GM18526 (cell line): Measurements from ENCODE around the gene UBXN6.

Source experiments
- POLR2A ChIP-seq: IDR thresholded peaks from 3 replicates; pipeline ENCODE4 v1.6.1; 2011; ENCODE audit not compliant: insufficient read length; ENCODE audit errors: extremely low read depth

UBXN6 gene

DNA sequence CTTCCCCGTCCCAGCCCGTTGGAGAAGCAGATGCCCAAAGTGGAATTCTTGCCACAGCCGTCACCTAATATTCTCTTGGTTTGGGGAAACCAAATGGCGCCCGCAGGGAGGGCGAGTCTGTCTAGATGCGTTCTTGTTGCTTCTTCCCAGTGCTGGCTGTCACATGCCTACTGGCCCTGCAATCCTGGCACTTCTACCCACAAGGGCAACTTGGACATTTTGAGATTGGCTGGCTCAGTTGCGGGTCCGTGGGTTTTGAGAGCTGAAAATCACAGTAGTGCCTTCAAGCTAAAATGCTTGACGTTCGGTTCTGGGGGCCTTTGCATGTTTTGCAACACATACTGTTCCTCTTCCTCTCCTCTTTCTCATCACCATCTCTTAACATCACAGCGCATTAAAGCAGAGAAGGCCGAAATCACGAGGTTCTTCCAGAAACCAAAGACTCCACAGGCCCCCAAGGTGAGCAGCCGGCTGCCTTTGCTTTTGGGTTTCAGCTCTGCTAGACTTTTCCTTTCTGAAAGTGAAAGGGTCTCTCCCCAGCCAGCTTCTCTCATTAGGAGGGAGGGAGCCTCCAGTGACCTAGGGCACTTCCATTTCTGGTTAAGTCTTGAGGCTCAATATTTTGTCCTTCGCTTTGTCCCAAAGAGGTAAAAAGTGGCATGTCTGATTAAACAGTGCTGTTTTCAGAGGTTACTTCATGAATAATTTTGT, 34.0 kb downstream of the UBXN6 start:
- no peak for TF ChIP-seq POLR2A

DNA sequence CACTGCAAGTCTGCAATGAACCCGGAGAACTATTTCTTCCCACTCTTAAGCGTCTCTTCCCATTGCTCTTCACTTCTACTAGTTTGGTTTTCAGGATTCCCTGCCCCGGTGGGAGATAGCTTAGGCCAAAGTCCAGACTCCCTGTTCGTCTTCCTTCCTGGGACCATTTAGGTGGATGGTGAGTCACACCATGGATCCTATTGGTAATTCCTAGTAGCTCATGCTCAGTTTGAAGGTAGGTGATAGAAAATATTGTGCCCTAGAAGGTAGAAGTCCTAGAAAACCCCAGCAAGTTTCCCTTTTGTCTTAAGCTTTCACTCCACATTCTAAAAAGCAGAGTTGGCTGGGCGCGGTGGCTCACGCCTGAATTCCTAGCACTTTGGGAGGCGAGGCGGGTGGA, 41.3 kb downstream of the UBXN6 start:
- no peak for TF ChIP-seq POLR2A

DNA sequence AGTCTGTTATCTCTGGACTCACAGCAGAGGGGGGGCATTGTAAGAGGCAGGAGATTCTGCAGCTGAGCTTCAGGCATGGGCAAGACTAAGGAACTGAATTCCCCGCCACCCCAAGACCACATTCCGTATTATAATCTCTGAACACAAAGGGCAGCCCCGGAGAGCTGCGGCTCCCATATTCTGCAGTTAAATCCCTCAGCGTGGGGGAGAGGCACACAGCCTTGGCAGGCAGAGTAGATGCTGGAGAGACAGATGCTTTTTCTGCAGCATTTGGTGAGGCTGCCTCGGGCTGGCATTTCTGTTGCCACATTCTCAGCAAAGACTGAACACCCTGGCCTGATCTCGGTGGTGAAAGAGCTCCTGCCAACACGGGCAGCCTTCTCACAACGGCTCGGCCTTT, 42.2 kb downstream of the UBXN6 start:
- TF ChIP-seq POLR2A = no peak

DNA sequence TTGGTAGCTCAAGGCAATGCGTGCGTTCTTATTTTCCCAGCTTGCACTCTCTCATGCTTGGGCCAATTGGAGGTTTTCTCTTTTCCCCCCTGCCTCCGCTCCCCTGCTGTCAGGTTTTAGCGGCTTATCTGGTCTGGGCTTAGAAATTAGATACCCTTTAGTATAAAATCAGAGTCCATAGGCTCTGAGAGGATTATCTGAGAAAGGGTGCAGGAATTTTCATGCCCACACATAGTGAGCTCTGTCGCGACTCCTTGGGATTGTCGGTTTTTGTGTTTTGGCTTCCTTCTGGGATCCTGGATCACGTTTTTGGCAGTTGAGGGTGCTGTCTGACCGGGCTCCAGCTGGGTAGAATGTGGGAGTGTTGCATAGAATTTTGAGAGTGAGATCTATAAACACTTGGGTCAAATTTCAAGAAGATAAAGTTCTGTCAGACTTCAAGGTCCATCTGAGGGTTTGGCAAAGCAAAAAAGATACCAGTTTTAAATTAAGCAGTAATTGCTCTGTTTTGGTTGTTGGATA, 42.7 kb downstream of the UBXN6 start:
- no peak for TF ChIP-seq POLR2A

DNA sequence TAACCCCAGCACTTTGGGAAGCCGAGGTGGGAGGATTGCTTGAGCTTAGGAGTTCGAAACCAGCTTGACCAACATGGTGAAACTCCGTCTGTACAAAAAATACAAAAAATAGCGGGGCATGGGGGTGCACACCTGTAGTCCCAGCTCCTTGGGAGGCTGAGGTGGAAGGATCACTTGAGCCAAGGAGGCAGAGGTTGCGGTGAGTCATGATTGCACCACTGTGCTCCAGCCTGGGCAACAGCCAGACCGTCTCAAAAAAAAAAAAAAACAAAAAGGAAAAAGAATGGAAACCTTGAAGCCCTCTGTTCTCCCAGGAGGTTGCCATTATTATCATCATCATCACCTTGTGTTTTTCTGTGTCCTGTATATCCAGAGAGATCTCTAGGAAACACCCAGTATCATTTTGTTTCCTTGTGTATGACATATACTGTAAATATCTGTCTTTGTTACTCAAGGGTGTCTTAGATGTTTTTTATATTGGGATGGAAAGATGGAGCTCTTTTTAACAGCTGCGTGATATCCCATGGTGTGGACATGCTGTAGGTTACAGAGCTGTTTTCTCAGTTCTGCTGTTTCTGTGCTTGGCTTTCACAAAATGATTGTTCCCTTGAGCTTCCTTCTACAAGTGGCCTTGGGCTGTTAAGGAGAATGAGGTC, 43.3 kb downstream of the UBXN6 start:
- TF ChIP-seq POLR2A = no peak

DNA sequence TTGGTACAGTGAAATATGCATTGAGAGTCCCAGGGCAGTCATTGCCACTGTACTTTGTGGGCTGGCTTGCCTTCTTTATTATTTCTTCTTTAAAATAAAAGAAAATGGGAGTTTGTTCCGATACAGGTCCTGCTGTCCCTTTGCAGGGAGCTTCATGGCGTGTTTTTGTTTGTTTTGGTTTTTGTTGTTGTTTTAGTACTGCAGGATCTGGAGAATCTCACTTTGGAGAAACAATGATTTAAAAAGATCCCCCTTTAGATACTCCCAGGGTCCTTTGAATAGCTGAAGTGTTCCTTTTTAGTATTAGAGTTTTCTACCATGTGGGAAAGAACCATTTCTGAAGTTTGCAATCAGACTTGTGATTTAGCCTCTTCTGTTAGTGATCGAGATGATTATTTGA, 44.0 kb downstream of the UBXN6 start:
- no peak for TF ChIP-seq POLR2A

DNA sequence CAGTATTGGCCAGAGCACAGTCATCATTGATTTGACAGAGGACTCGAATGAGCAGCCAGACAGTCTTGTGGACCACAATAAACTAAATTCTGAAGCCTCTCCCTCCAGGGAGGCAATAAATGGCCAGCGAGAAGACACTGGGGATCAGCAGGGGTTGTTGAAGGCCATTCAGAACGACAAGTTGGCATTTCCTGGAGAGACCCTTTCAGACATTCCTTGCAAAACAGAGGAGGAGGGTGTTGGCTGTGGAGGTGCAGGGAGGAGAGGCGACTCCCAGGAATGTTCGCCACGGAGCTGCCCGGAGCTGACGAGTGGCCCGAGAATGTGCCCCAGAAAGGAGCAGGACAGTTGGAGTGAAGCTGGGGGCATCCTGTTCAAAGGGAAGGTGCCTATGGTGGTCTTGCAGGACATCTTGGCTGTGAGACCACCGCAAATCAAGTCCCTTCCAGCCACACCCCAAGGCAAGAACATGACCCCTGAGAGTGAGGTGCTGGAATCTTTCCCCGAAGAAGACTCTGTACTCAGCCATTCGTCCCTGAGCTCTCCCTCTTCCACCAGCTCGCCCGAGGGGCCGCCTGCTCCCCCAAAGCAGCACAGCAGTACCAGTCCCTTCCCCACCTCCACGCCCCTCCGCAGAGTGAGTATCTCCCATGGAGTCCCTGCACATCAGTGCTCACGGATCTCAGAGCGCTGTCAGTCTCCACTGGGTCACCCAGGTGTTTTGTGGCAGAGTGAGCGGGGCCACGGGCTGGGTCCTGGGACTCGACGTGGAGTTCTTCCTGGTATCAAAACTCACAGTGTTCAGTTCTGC, 48.3 kb downstream of the UBXN6 start:
- TF ChIP-seq POLR2A = no peak

DNA sequence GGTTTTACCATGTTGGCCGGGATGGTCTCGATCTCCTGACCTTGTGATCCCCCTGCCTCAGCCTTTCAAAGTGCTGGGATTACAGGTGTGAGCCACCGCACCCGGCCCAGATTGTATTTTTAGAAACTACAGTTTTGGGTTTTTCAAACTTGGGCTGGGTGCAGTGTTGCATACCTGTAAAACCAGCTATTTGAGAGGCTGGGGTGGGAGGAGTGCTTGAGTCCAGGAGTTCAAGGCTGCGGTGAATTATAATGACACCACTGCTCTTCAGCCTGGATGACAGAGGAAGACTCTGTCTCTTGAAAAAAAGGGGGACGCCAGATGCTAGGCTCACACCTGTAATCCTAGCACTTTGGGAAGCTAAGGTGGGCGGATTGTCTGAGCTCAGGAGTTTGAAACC, 51.0 kb downstream of the UBXN6 start:
- no peak for TF ChIP-seq POLR2A

DNA sequence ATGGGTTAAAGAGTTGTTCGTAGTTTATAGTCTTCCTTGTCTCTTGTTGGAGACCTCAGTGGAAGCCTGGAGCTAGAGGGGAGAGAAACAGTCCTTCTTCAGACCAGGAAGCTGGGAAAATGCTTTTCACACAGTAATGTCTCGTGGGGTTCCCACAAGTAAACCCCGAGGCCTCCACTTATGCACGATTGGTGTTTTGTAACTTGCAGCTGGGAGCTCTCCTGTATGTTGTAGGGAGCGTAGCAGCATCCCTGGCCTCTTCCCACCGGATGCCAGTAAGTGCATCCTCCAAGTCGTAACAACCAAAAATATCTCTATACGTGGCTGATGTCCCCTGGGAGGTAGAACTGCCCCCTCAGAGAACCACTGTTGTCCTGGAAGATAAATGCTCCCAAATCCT, 51.6 kb downstream of the UBXN6 start:
- no peak for TF ChIP-seq POLR2A

DNA sequence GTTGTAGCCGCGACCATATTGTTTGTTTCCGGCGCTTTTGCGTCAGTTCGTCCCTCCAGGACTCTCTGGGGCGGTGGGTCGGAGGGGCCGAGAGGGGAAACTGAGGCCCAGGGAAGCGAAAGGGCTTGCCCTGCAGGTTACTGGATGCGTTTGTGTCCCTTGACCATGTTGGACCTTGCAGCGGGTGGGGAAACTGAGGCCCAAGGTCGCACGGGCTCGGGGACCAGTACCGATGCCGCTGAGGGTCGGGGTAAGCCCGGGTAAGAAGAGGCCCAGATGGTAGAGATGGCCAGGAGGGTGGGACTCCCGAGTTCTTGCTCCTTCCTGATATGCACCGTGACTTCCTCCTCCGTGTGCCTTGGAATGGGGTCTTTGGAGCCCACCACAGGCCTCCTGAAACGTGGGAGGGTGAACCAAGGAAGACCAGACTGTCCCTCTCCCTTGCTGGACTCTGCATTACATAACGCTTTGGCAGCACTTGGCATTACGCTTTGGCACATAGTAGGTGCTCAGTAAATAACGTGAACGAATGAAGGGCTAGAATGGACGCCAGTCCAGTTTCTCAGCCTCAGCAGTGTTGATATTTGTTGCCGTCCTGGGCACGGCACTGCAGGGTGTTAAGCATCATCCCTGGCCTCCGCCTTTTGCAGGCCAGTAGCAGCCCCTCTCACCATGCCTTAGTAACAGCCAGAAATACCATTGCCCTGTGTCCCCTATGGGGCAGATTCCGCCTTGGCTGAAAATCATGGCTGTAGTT, 54.4 kb downstream of the UBXN6 start:
- TF ChIP-seq POLR2A = no peak

DNA sequence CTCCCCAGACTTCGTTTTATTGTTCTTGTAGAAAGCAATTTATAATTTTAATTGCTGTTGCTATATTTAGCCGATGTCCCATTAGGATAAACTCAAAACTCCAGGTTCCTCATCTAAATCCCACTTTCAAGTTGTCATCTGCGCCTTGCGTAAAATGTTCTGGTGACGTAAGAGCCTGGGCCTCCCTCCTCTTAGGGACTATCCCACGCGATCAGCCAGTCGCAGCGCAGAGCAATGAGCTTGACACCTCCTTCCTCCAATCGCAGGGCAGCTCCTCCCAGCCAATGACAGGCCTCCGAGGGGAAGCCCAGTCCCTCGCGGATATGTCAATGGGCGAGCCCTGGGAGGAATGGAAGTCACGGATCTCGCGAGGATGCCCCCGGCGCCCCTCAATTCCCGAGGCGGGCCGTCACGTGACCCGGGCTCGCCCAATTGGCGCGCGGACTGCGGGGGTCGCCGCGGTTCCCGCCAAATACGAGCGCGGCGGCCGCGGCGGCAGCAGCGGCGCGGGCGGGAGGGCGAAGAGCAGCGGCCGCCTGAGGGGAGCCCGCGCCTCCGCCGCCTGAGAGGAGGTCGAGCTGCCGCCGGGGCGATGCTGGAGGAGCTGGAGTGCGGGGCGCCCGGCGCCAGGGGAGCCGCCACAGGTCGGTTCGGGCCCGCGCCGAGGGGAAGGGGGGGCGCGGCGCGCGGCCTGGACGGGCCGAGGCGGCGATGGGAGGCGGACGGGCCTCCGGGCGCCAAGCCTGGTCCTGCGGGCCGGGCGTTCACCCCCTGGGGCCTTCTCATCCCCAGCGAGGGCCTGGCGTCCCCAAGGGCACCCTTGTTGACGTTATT, 55.2 kb downstream of the UBXN6 start, which contains the start of gene CHAF1A:
Gene CHAF1A (plus strand): TSS at position 470 of the 834 bp plus-strand sequence. CDS start 123 bp downstream, at position 593.
- peak; percentile 60 for TF ChIP-seq POLR2A

DNA sequence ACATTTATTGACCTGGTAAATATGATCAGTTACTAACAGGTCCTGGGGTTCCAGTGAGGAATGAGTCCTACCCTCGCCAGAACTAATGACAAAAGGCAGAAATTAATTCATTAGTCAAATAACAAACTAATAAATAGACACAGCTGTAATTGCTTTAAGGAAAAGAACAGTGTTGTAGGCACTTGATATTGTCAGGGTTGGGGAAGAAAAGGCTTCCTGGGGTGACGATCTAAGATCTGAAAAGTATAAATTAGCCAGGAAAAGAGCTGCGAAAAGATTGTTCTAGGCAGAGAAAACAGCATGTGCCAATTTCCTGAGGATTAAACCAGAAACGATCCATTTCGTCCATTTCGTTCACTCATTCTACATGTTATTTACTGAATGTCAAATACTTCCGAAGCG, 55.8 kb downstream of the UBXN6 start:
- no peak for TF ChIP-seq POLR2A

DNA sequence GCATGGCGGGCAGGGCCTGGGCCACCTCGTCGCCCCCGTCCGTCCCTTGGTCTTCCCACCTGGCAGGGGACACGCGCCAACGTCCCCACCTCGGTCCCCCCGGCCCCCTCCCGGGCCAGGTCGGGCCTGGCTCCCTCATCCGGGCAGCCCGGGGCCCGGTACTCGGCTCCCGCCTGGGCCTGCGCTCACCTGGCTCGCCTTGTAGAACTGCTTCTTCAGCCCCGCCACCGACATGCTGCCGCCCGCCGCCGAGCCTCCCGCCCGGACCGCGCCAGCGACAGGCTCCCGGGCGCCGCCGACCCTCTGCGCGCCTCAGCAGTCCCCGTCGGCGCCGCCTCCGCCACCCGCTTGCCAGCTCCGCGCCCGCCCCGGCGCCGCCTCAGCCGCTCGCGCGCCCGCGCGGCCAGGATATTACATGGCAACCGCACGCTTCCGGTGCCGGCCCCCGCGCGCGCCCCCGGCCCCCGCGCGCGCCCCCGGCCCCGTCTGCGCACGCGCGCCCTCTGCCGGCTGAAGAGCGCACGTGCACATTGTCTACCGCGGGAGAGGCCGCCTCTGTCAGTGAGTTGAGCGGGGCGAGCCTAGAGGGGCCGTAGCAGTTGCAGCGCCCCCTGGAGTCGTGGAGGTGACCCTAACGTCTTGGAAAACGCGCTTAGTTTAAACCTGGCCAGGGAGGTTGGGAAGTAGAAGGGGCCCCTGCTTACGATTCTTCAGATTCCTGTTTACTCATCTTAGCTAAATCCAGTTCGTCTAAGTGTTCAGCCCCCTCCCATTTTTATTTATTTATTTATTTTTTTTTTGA, 57.3 kb downstream of the UBXN6 start, which contains the start of gene SH3GL1:
Gene SH3GL1 (minus strand): TSS at position 413 of the 802 bp plus-strand sequence. CDS start 179 bp downstream, at position 234.
- TF ChIP-seq POLR2A = peak; percentile 73
